DND-41 (cell line): ENCODE data around the gene HOXD9.

Experiments
- EZH2 ChIP-seq: IDR thresholded peaks from 3 replicates; pipeline ENCODE4 v1.6.1; 2012; ENCODE audit warnings: borderline replicate concordance, low read depth, mild to moderate bottlenecking, moderate library complexity, low read length, inconsistent platforms; ENCODE audit not compliant: severe bottlenecking
- TF ChIP-seq, protein P1 (sequence below): IDR thresholded peaks from 2 replicates; pipeline ENCODE4 v1.5.1; 2012; ENCODE audit warnings: borderline replicate concordance, low read length, moderate library complexity, mild to moderate bottlenecking; ENCODE audit not compliant: poor library complexity, severe bottlenecking; ENCODE audit errors: extremely low read depth

DNA sequence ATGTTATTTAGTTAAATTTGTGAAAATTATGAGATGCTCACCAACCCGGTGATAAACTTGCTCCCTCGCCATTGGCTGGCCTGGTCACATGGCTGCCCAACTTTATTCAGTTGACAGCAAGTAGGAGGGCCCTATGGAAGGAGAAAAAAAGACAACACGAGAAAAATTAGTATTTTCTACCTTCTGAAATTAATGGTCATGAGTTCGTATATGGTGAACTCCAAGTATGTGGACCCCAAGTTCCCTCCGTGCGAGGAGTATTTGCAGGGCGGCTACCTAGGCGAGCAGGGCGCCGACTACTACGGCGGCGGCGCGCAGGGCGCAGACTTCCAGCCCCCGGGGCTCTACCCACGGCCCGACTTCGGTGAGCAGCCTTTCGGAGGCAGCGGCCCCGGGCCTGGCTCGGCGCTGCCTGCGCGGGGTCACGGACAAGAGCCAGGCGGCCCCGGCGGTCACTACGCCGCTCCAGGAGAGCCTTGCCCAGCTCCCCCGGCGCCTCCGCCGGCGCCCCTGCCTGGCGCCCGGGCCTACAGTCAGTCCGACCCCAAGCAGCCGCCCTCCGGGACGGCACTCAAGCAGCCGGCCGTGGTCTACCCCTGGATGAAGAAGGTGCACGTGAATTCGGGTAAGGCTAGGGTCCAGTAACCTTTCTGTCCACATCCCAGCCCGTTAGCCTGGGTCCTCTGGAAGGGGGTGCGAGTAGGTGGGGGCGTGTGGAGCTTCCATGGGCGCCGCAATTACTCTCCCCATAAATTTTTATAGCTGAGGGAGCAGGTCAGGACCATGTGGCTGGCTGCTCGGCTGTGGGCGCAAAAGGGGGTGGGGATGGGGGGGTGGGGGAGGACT, 29.1 kb downstream of the HOXD9 start, which contains the start of gene HOXD4:
- TF ChIP-seq, protein P1, sequence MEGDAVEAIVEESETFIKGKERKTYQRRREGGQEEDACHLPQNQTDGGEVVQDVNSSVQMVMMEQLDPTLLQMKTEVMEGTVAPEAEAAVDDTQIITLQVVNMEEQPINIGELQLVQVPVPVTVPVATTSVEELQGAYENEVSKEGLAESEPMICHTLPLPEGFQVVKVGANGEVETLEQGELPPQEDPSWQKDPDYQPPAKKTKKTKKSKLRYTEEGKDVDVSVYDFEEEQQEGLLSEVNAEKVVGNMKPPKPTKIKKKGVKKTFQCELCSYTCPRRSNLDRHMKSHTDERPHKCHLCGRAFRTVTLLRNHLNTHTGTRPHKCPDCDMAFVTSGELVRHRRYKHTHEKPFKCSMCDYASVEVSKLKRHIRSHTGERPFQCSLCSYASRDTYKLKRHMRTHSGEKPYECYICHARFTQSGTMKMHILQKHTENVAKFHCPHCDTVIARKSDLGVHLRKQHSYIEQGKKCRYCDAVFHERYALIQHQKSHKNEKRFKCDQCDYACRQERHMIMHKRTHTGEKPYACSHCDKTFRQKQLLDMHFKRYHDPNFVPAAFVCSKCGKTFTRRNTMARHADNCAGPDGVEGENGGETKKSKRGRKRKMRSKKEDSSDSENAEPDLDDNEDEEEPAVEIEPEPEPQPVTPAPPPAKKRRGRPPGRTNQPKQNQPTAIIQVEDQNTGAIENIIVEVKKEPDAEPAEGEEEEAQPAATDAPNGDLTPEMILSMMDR = no peak
- TF ChIP-seq EZH2 = no peak
